ENCODE measurements around the gene FADS2. TPM values are rescaled to one million over a fixed set of nuclear protein-coding genes. Genes with fewer than 3 reads are reported as not detected.

FADS2 gene
- total RNA-seq, 4 donors from 2014 or later, result 5.4 to 24.8 (median 14.7) TPM

GRCh38 chr11:61806785-61807184 is 21.3 kb upstream of the FADS2 start:
- TF ChIP-seq, protein P1, sequence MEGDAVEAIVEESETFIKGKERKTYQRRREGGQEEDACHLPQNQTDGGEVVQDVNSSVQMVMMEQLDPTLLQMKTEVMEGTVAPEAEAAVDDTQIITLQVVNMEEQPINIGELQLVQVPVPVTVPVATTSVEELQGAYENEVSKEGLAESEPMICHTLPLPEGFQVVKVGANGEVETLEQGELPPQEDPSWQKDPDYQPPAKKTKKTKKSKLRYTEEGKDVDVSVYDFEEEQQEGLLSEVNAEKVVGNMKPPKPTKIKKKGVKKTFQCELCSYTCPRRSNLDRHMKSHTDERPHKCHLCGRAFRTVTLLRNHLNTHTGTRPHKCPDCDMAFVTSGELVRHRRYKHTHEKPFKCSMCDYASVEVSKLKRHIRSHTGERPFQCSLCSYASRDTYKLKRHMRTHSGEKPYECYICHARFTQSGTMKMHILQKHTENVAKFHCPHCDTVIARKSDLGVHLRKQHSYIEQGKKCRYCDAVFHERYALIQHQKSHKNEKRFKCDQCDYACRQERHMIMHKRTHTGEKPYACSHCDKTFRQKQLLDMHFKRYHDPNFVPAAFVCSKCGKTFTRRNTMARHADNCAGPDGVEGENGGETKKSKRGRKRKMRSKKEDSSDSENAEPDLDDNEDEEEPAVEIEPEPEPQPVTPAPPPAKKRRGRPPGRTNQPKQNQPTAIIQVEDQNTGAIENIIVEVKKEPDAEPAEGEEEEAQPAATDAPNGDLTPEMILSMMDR (IDR thresholded peaks at IDR 0.05; ENCODE audit: low read depth), result no peak

DNA sequence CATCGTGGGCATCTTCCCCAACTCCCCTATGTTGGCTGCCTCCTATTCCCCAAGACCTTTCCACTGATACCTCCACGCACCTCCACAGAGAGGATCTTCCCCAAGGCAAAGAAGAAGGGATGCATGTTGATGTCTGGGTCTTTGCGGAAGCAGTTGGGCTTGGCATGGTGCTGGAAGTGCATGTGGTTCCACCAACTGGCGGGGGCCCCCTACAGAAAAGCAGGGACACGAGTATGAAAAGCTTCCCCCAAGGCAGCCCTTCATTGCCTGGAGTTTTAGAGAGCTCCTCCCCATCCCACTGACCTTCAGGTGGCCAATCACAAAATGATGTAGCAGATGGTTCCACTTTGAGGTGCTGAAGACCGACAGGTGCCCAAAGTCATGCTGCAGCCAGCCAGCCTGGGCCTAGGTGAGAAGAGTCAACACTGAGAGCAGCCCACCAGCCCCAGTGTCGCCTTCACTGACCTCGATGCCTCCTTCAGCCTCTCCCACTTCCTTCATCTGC is 17.4 kb upstream of the FADS2 start:
- TF ChIP-seq, protein P1 (IDR thresholded peaks at IDR 0.05; ENCODE audit: low read depth), result no peak

DNA sequence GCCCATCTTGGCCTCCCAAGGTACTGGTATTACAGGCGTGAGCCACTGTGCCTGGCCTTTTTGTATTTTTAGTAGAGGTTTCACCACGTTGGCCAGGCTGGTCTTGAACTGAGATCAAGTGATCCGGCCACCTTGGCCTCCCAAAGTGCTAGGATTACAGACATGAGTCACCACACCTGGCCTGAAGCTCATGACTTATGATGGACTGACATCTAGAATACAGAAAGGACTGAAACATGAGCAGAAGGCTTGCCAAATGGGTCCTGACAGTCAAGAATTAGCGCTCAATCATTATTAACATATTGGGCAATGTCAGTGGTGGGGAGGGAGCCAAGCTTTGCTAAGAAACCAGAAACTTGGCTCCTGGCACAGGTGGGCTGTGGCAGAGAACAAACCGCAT is 16.3 kb upstream of the FADS2 start:
- TF ChIP-seq, protein P1 (IDR thresholded peaks at IDR 0.05; ENCODE audit: low read depth), result no peak

GRCh38 chr11:61812736-61813411 is 15.2 kb upstream of the FADS2 start:
- TF ChIP-seq, protein P1 (IDR thresholded peaks at IDR 0.05; ENCODE audit: low read depth), result no peak

GRCh38 chr11:61814247-61814957 is 13.7 kb upstream of the FADS2 start:
- TF ChIP-seq, protein P1 (IDR thresholded peaks at IDR 0.05; ENCODE audit: low read depth), result no peak

GRCh38 chr11:61814958-61815789 is 12.9 kb upstream of the FADS2 start:
- TF ChIP-seq, protein P1 (IDR thresholded peaks at IDR 0.05; ENCODE audit: low read depth), result no peak
